NCI-H146 treated with DMSO at 0.1 percent for 48 hours (cell line): Measurements from ENCODE around the gene NELL2.

Experiments
- DNase-seq: peaks from one replicate; lab custom pipeline; 2025; ENCODE audit not compliant: unreplicated experiment; lab: John Stamatoyannopoulos, UW

The NELL2 gene

DNA sequence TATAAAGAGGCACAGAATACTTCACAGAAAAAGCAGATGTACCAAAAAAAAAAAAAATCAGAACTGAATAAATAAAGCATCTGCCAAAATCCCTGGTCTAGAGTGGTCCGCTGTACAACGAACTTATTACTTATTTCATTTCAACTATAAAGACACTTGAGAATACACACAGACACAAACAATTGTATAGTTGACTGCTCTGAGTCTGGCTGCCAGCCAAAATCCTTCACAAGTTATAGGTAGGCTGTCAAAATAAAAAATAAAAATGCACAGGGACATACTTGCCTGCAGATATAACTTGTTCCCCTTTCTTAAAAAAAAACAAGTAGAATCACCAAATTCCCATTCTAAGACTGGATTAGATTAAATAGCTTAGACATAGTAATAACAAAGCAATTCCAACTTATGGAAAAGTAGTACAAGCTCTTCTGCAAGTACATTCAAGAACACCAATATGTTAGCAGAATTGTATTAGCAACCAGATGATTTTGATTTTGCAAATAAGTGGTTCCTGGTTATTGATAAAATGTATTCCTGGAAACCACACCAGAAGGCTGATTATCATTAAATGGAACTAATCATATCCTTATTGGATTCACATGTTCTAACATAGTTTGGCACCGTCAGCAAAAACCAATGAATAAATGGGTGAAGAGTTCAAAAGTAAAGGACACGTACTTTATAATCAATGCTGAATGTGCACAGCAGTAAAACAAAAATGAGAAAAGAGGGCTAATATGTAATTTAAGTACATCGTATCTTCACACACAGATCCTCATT is 248.5 kb downstream of the NELL2 start:
- DNase-seq, result no peak

- DNase-seq, result no peak
These were observed 249.2 kb downstream of the NELL2 start for GRCh38 chr12:44626883-44627282.

GRCh38 chr12:44618946-44619345 is 257.2 kb downstream of the NELL2 start:
- DNase-seq, result no peak

GRCh38 chr12:44616402-44616801 is 259.7 kb downstream of the NELL2 start:
- no peak for DNase-seq

- no peak for DNase-seq
These were observed 264.6 kb downstream of the NELL2 start for GRCh38 chr12:44611538-44611937.

DNA sequence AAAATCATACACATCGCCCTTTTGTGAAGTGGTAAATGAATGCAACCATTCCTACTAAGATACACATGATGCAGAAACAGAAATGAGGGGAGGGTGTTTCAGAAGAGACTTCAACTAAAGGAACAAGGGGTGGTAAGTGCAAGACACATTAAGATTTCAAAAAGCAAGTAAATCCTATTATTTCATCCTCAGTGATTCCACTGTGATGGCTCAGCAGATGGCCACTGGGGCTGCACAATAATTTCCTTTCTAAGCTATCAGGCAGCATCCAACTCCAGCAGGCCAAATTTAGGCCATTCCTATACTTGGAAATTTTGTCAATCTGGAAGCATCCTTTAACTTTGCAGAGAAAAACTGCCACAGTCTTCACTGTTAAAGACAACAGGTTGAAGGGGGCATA is 272.4 kb downstream of the NELL2 start:
- no peak for DNase-seq

DNA sequence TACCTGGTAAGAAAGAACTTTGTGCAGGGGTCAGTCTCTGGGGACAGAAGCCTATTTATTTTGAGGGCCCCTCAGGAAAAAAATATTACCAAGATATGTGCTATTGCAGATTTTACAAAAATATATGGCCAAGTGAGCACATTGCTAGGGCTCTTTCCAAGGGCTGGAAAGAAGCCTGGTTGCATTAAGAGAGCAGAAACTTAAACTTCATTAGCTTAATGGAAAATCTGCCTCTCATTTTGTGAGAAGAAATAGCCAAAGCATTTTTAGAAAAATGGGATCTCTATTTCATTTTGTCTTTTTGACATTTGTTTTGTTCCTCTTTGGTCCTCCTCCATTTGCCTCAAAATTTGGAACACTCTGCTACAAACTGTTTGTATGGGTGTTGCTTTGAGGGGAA is 283.5 kb downstream of the NELL2 start:
- DNase-seq, result no peak

- no peak for DNase-seq
These were observed 286.4 kb downstream of the NELL2 start for GRCh38 chr12:44589697-44590096.

DNA sequence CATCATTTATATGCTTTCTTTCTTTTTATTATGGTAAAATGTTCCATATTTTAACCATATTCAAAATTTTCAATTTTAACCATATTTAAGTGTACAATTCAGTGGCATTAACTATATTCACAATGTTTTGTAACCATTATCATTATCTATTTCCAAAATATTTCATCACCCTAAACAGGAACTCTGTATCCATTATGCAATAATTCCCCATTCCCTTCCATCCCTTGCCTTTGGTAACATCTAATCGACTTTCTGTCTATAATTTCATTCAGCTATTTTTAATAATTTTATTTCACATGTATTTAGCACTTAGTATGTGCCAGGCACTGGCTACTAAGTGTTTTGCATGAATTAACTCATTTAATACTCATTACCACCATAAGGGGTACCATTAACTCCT is 287.5 kb downstream of the NELL2 start:
- DNase-seq, result no peak

- no peak for DNase-seq
These were observed 291.5 kb downstream of the NELL2 start for GRCh38 chr12:44584625-44585024.

DNA sequence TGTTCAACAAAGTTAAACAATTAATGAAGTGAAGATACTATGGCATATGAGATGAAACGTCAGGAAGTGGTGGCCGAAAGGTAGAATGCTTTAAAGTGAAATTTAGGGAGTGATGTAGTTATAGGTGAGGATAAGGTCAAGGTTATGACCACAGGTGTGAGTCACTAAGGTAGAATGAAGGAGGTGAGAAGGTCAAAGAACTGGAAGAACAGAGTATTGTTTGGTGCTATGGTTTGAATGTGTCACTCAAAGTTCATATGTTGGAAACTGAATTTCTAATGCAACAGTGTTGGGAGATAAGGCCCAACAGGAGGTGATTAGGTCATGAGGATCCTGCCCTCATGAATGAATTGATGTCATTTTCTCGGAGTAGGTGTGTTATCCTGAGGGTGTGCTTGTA is 293.6 kb downstream of the NELL2 start:
- DNase-seq, result no peak

DNA sequence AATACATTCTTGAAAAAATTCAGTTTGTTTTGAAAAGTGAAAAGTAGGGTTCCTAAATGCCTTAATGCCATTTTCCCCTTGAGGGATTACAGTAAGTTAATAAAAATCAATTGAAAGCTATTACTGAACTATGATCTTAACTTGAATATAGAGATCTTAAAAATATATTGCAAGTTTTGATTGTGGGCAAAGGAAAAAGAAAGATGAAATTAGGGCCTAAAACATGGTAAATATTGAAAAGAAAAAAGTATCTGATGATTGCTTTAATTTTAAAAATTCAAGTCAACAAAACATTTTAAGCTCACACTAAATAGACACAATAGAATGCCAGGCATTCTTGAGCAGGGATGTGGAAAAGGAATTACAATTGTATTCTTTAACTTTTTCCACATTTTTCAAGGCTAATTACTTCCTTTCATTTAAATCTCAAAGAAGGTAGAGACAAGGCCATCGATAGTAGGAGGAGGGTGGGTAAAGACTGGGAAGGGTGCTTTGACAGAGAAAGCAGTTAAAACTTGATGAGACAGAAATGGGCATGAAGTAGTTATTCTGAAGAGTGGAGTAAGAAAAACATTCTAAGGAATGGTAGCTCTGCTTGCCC is 294.4 kb downstream of the NELL2 start:
- DNase-seq, result no peak

- no peak for DNase-seq
These were observed 301.5 kb downstream of the NELL2 start for GRCh38 chr12:44574586-44574985.

DNA sequence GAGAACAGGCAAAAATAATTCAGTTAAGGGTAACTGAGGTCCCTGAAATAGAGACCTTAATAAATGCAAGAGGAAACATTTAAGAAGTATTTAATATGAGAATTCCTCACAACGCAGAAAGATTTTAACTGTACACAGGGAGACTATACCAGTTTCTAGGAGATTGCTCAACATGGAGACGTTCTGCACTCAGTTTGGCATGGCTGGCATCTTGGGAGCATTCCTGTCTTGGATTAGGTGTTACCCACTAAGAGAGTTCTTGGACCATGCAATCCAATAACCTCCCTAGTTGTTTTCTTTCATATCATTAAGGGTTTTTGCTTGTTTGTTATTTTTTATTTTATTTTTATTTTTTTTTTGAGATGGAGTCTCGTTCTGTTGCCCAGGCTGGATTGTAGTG is 302.4 kb downstream of the NELL2 start:
- DNase-seq, result no peak

DNA sequence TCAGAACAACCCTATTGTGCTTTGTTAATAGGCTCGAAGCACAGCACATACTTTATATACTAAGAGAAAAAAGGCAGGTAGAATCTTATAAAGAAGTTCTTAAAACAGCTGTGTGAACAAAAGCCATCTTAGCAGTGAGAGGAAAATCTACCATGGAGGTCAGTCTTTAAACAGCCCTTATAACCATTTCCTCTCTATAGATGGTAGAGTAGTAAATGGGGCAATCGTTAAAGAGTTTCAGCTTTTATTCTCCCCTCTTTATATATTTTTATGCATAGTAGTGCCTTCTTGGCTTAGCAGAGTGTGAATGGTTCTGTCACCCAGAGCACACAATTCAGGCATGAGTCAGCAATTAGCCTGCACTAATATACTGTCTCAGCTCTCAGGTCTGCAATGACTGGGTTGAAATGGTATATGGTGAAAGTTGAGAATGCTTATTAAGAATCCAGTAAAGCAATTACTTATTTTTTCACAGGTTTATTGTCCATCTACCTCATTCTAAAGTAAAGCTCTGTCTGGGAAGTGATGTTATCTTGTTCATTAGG is 305.0 kb downstream of the NELL2 start:
- no peak for DNase-seq

- no peak for DNase-seq
These were observed 306.0 kb downstream of the NELL2 start for GRCh38 chr12:44570036-44570583.

- no peak for DNase-seq
These were observed 311.0 kb downstream of the NELL2 start for GRCh38 chr12:44565163-44565562.

GRCh38 chr12:44563486-44563885 is 312.6 kb downstream of the NELL2 start:
- DNase-seq, result no peak

DNA sequence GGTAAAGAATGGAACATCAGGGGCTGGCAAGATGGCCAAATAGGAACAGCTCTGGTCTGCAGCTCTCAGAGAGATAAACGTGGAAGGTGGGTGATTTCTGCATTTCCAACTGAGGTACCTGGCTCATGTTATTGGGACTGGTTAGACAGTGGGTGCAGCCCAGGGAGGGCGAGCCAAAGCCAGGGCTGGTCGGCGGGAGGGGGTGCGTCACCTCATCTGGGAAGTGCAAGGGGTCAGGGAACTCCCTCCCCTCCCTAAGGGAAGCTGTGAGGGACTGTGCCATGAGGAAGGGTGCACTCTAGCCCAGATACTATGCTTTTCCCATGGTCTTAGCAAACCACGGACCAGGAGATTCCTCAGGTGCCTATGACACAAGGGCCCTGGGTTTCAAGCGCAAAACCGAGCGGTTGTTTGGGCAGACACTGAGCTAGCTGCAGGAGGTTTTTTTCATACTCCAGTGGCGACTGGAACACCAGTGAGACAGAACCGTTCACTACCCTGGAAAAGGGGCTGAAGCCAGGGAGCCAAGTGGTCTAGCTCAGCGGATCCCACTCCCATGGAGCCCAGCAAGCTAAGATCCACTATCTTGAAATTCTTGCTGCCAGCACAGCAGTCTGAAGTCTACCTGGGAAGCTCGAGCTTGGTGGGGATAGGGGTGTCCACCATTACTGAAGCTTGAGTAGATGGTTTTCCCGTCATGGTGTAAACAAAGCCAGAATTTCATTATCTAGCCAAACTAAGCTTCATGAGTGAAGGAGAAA is 317.6 kb downstream of the NELL2 start:
- DNase-seq, result no peak

DNA sequence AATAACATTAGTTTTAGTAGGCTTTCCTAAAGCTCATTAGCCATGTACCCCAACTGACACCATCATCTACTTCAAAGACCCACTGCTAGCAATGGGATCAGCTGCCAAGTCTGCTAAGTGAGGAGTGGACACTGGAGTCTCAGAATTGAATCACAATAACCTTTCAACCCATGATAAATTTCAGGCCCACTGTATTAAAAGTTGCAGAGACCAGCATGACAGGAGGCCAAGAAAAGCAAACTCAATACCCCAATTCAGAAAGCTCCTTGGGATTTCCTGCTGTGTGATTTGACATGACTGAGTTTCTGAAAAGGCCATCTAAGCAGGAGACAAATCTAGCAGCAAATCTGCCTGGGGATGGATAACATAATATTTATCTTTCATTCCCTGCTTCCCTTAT is 320.7 kb downstream of the NELL2 start:
- no peak for DNase-seq

GRCh38 chr12:44551631-44552030 is 324.5 kb downstream of the NELL2 start:
- no peak for DNase-seq

DNA sequence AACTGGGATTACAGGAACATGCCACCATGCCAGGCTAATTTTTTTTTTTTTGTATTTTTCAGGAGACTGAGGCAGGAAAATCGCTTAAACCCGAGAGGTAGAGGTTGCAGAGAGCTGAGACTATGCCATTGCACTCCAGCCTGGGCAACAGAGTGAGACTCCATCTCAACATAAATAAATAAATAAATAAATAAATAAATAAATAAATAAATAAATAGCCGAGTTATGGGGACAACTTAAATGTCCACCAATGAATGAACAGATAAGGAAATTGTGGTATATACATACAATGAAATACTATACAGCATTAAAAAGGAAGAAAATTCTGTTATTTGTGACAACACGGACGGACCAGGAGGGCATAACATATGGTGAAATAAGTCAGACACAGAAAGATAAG is 325.7 kb downstream of the NELL2 start:
- no peak for DNase-seq
